Ascending aorta (tissue), 2 donors: ENCODE measurements around the gene LRRN4. TPM values are rescaled to one million over a fixed set of nuclear protein-coding genes. Genes with fewer than 3 reads are reported as not detected.

Experiments used
- DNase-seq, 2 donors: peaks; one replicate each; pipeline ENCODE4 v3.0.0-alpha.2; 2019; ENCODE audit warnings: low spot score in 2 of 2
- H3K27ac ChIP-seq, 2 donors: fragments of 200-600 bp; sonication (generic); one replicate each; pipeline ENCODE4 v1.5.1; 2016 to 2017; ENCODE audit warnings: mild to moderate bottlenecking in 1 of 2
- H3K27me3 ChIP-seq: fragments of 200-600 bp; sonication (generic); one replicate; pipeline ENCODE4 v1.5.1; 2017
- H3K36me3 ChIP-seq, 2 donors: fragments of 200-600 bp; sonication (generic); one replicate each; pipeline ENCODE4 v1.5.1; 2016
- H3K4me1 ChIP-seq, 2 donors: fragments of 200-600 bp; sonication (generic); one replicate each; pipeline ENCODE4 v1.5.1; 2016 to 2017; ENCODE audit warnings: mild to moderate bottlenecking in 1 of 2
- H3K4me3 ChIP-seq, 2 donors: fragments of 200-600 bp; sonication (generic); one replicate each; pipeline ENCODE4 v1.5.1; 2016 to 2017; ENCODE audit warnings: mild to moderate bottlenecking in 1 of 2
- H3K9me3 ChIP-seq, 2 donors: fragments of 200-600 bp; sonication (generic); one replicate each; pipeline ENCODE4 v1.5.1; 2016
- CTCF ChIP-seq, 3 experiments: fragments of 200-600 bp in 2 of 3; fragments of 450-650 bp in 1 of 3; sonication (generic) in 2 of 3; IDR thresholded peaks; one replicate each; pipeline ENCODE4 v1.5.1; 2016 to 2019; ENCODE audit warnings: antibody characterized with exemption in 3 of 3, mild to moderate bottlenecking in 1 of 3, moderate library complexity in 1 of 3
- intact Hi-C: fragments of 100-400 bp; cut with DNase I; formaldehyde crosslinking; loops from one replicate; pipeline ENCODE4 v1.15.1; 2023
- total RNA-seq: library from RNA; depleted of rRNA; stranded (reverse); fragments of >200 nt; gene quantifications from one replicate; pipeline ENCODE4 v1.1.0, GENCODE V29; 2016

Gene LRRN4
- total RNA-seq, 1 donor from 2014 or later: not detected

- Histone ChIP-seq H3K36me3 (peaks cover 3 to 16% of the 10 kb centered on the region in 2 donors), H3K4me3 (no peak overlapping the region), H3K4me1 (no peaks in the 10 kb centered on the region), H3K9me3 (no peaks in the 10 kb centered on the region), H3K27me3 (no peaks in the 10 kb centered on the region), H3K27ac (no peak overlapping the region)
- intact Hi-C loops: no loop called here
- no peak for TF ChIP-seq CTCF (IDR thresholded peaks at IDR 0.05)
- no peak for DNase-seq
Observed at GRCh38 chr20:5991623-5992441, 62.0 kb downstream of the LRRN4 start.

- intact Hi-C loops: no loop called here
- Histone ChIP-seq H3K9me3 (no peaks in the 10 kb centered on the region), H3K36me3 (peaks cover 3 to 16% of the 10 kb centered on the region in 2 donors), H3K27me3 (no peaks in the 10 kb centered on the region), H3K4me3 (no peak overlapping the region), H3K27ac (no peak overlapping the region), H3K4me1 (no peaks in the 10 kb centered on the region)
- DNase-seq: no peak
- no peak for TF ChIP-seq CTCF (IDR thresholded peaks at IDR 0.05)
Observed at GRCh38 chr20:5990946-5991345, 62.9 kb downstream of the LRRN4 start.

Other genes with a start within 250 kb of the LRRN4 start
- 1.7 TPM for gene CHGB, start 142.6 kb downstream of the LRRN4 start, total RNA-seq
- 7.8 TPM for gene TRMT6, start 103.5 kb downstream of the LRRN4 start, total RNA-seq
- gene MCM8, start 103.4 kb downstream of the LRRN4 start, total RNA-seq: 0.96 TPM
- gene CRLS1, start 47.9 kb downstream of the LRRN4 start, total RNA-seq: 17.2 TPM
- gene FERMT1, start 69.0 kb upstream of the LRRN4 start, total RNA-seq: 0.75 TPM